Suppressor macrophage treated with lipopolysaccharide for 4 hours (primary cell): ENCODE measurements around the gene TBCD.

ENCODE experiments used
- DNase-seq: peaks from one replicate; pipeline ENCODE4 v3.0.0-alpha.2; 2020

The TBCD gene

GRCh38 chr17:82872591-82873520, 121.0 kb downstream of the TBCD start:
- DNase-seq: no peak

- no peak for DNase-seq
Observed at GRCh38 chr17:82873521-82873920, 121.7 kb downstream of the TBCD start.

- DNase-seq: no peak
Observed at GRCh38 chr17:82874011-82874835, 122.4 kb downstream of the TBCD start.

- DNase-seq: no peak
Observed at GRCh38 chr17:82875407-82875856, 123.6 kb downstream of the TBCD start.

GRCh38 chr17:82876149-82876548, 124.3 kb downstream of the TBCD start:
- DNase-seq: peak; percentile 43

GRCh38 chr17:82876602-82877379, 124.9 kb downstream of the TBCD start:
- peak; percentile 49 for DNase-seq

- peak; percentile 31 for DNase-seq
Observed at GRCh38 chr17:82878527-82878926, 126.7 kb downstream of the TBCD start.

- no peak for DNase-seq
Observed at GRCh38 chr17:82879241-82879640, 127.4 kb downstream of the TBCD start.

- no peak for DNase-seq
Observed at GRCh38 chr17:82880620-82881323, 128.9 kb downstream of the TBCD start.

- DNase-seq: no peak
Observed at GRCh38 chr17:82881324-82881823, 129.5 kb downstream of the TBCD start.

- DNase-seq: peak; percentile 61
Observed at GRCh38 chr17:82881900-82882714, 130.2 kb downstream of the TBCD start.

- DNase-seq: peak; percentile 32
Observed at GRCh38 chr17:82882715-82883418, 131.0 kb downstream of the TBCD start.

- no peak for DNase-seq
Observed at GRCh38 chr17:82883419-82884031, 131.7 kb downstream of the TBCD start.

- DNase-seq: no peak
Observed at GRCh38 chr17:82884341-82884969, 132.6 kb downstream of the TBCD start.

GRCh38 chr17:82884970-82885353, 133.1 kb downstream of the TBCD start:
- DNase-seq: no peak

- DNase-seq: peak; percentile 33
Observed at GRCh38 chr17:82887255-82888164, 135.6 kb downstream of the TBCD start.

- no peak for DNase-seq
Observed at GRCh38 chr17:82888583-82889495, 137.0 kb downstream of the TBCD start.
